Hepatic stellate cell (primary cell): ENCODE results near the gene NOTCH2.

Experiments used
- DNase-seq: peaks from one replicate; pipeline ENCODE4 v3.0.0; 2011; ENCODE audit warnings: low spot score

NOTCH2 gene

GRCh38 chr1:119874186-119874585, 195.3 kb downstream of the NOTCH2 start:
- no peak for DNase-seq

GRCh38 chr1:119873135-119874015, 196.1 kb downstream of the NOTCH2 start:
- peak; percentile 17 for DNase-seq

- DNase-seq = no peak
These were observed 197.6 kb downstream of the NOTCH2 start for GRCh38 chr1:119871881-119872280.

DNA sequence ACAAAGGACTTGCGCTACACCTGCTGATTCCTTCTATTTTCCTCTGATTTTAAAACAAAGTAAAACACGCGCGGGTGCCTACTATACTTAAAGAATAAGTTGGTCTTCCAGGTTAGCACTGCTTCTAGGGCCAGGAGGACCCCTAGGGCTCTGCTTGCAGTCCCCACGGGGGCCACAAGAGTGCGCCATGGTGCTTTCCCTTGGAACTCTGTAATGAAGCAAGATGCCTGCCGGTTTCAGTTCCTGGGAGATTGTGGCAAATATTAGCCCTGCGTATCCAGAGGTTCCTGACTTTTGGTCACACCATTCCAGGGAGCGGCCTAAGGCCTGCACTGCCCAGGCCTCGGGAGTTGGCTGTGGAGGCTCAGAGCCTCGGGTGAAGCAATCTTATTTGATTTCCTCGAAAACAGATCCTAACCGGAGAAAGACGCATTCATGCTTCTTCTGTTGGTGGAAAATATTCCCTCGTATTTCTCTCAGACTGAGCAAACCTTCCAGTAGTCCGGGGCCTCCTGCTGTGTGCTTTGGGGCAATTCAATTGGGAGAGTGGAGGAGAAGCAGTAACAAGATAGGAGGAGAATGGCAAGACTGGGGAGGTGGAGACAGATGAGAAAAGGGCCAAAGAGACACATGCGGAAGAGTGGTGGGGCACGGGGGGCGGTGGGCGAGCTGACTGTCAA, 198.4 kb downstream of the NOTCH2 start:
- peak; percentile 64 for DNase-seq

GRCh38 chr1:119869995-119870394, 199.5 kb downstream of the NOTCH2 start:
- no peak for DNase-seq

- DNase-seq = no peak
These were observed 201.3 kb downstream of the NOTCH2 start for GRCh38 chr1:119868176-119868575.

- no peak for DNase-seq
These were observed 203.0 kb downstream of the NOTCH2 start for GRCh38 chr1:119866451-119866850.

GRCh38 chr1:119865627-119866026, 203.8 kb downstream of the NOTCH2 start:
- DNase-seq = no peak

DNA sequence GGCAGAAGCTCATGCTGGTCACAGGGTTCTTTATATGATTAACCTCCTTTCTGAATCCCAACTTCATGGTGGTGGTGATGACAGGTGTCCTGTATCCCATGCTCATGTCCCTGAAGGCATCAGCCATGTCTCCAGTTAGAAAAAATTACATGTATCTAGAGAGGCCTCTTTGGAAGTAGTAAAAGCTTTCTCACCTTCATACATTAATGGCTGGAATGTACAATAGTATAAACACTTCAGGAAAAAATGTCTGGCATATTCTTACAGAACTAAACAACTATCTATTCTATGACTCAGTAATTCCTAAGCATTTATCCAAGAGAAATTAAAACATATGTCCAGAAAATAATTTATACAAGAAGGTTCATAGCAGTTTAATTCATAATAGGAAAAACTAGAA, 207.2 kb downstream of the NOTCH2 start:
- DNase-seq = no peak
